Measurements from ENCODE around the gene DPM2. TPM values are rescaled to one million over a fixed set of nuclear protein-coding genes. Genes with fewer than 3 reads are reported as not detected.

DPM2 gene
- total and polyA plus RNA-seq, 9 donors: 10.6 to 37.1 (median 27.3) TPM

DNA sequence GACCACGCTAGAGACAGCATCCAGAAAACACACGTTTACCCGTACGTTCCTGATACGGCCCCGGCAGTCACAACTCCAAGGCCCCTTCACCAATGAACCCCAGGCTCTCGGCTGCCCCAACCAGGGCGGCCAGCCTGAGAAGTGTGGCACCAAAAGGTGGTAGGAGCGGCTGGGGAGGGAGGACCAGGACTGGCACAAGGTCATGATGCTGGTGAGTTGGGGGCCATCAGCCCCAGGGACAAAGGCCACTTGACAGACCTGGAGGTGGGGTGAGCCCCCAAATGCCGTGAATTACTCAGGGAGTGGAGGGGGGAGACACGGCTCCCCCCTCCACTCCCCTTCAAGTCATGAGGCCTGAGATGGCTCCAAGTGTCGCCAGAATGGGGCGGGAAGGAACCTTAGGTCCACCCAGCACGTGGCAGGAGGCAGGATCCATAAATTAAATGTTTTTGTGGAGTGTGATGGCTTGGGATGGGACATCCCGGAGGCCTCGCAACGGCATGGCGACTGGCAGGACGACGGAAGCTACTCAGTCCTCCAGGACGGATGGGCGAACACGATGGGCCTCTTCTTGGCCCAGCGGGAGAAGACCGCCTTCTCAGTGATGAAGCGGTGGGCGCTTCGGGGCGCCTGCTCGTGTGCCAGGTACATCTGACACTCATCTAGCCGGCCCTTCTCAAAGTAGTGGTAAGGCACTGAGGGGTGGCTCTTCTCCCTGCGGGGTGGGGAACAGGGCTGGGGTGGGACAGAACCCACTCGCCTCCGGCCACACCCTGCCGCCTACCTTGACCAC lies 29.6 kb downstream of the DPM2 start:
- H3K27ac ChIP-seq: no peak overlapping the region
- intact Hi-C loops (cut with DNase I): no loop called here
- no peaks in the 10 kb centered on the region for H3K27me3 ChIP-seq
- no peaks in the 10 kb centered on the region for H3K36me3 ChIP-seq
- TF ChIP-seq, protein P1, sequence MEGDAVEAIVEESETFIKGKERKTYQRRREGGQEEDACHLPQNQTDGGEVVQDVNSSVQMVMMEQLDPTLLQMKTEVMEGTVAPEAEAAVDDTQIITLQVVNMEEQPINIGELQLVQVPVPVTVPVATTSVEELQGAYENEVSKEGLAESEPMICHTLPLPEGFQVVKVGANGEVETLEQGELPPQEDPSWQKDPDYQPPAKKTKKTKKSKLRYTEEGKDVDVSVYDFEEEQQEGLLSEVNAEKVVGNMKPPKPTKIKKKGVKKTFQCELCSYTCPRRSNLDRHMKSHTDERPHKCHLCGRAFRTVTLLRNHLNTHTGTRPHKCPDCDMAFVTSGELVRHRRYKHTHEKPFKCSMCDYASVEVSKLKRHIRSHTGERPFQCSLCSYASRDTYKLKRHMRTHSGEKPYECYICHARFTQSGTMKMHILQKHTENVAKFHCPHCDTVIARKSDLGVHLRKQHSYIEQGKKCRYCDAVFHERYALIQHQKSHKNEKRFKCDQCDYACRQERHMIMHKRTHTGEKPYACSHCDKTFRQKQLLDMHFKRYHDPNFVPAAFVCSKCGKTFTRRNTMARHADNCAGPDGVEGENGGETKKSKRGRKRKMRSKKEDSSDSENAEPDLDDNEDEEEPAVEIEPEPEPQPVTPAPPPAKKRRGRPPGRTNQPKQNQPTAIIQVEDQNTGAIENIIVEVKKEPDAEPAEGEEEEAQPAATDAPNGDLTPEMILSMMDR (IDR thresholded peaks at IDR 0.05): no peak
- no peak for TF ChIP-seq POLR2A (IDR thresholded peaks at IDR 0.05)
- TF ChIP-seq EP300 (IDR thresholded peaks at IDR 0.05): no peak
- H3K9me3 ChIP-seq: no peaks in the 10 kb centered on the region
- peaks cover 21% of the 10 kb centered on the region for H3K4me1 ChIP-seq (ENCODE audit: insufficient read depth)
- no peak overlapping the region for H3K4me3 ChIP-seq
- peak in 1 of 5 donors; percentile 36 for DNase-seq
- WGBS, 3 donors: 83 to 85% (median 84%) methylated on average over 34 to 35 of the region's 35 CpGs

DNA sequence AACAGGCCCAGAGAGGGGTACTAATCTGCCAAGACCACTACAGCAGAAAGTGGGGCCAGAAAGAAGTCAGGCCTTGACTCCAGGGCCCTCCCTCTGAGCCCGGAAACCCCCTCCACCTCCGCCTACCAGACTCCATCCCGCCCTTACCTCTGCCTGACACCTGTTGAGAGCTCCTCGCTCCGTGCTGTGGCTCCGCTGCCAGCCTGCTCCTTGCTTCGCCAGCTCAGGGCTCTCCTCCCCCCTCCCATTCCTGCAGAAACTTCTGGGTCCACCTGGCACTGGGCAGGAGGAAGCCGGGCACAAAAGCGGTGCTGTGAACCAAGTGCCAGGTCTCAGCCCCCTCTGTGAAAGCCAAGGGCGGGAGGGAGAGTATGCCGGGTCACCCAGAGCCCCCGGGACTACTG lies 31.9 kb downstream of the DPM2 start:
- intact Hi-C loops (cut with DNase I): no loop called here
- Histone ChIP-seq H3K9me3 (no peaks in the 10 kb centered on the region), H3K4me1 (ENCODE audit: insufficient read depth) (peaks cover 21% of the 10 kb centered on the region), H3K27me3 (no peaks in the 10 kb centered on the region), H3K4me3 (no peak overlapping the region), H3K27ac (peak overlapping the region; percentile 7 to 86), H3K36me3 (no peaks in the 10 kb centered on the region)
- no peak for TF ChIP-seq POLR2A (IDR thresholded peaks at IDR 0.05)
- TF ChIP-seq, protein P1 (IDR thresholded peaks at IDR 0.05): no peak
- TF ChIP-seq EP300 (IDR thresholded peaks at IDR 0.05): no peak
- WGBS, 3 donors: 65 to 79% (median 76%) methylated on average over 12 of the region's 12 CpGs
- DNase-seq: peak in 2 of 5 donors; percentile 45 to 48

- peaks cover 21% of the 10 kb centered on the region for H3K4me1 ChIP-seq (ENCODE audit: insufficient read depth)
- H3K27ac ChIP-seq: peak overlapping the region; percentile 13 to 86
- peak in 1 of 5 donors; percentile 30 for DNase-seq
- TF ChIP-seq POLR2A (IDR thresholded peaks at IDR 0.05): no peak
- TF ChIP-seq, protein P1 (IDR thresholded peaks at IDR 0.05): no peak
- no peak for TF ChIP-seq EP300 (IDR thresholded peaks at IDR 0.05)
- no peak overlapping the region for H3K4me3 ChIP-seq
- H3K36me3 ChIP-seq: no peaks in the 10 kb centered on the region
- WGBS, 3 donors: 68 to 82% (median 69%) methylated on average over 5 of the region's 5 CpGs
- H3K9me3 ChIP-seq: no peaks in the 10 kb centered on the region
- intact Hi-C loops (cut with DNase I): no loop called here
- no peaks in the 10 kb centered on the region for H3K27me3 ChIP-seq
These were observed 32.5 kb downstream of the DPM2 start for GRCh38 chr9:127905004-127905728.

- peak overlapping the region; percentile 13 to 86 for H3K27ac ChIP-seq
- intact Hi-C loops (cut with DNase I): no loop called here
- no peaks in the 10 kb centered on the region for H3K27me3 ChIP-seq
- H3K4me3 ChIP-seq: no peak overlapping the region
- no peaks in the 10 kb centered on the region for H3K9me3 ChIP-seq
- no peak for TF ChIP-seq POLR2A (IDR thresholded peaks at IDR 0.05)
- no peak for TF ChIP-seq EP300 (IDR thresholded peaks at IDR 0.05)
- TF ChIP-seq, protein P1 (IDR thresholded peaks at IDR 0.05): no peak
- WGBS, 3 donors: 9 to 14% (median 12%) methylated on average over 12 of the region's 12 CpGs
- peaks cover 27% of the 10 kb centered on the region for H3K4me1 ChIP-seq (ENCODE audit: insufficient read depth)
- DNase-seq: peak; percentile 73 to 90 (median 84)
- no peaks in the 10 kb centered on the region for H3K36me3 ChIP-seq
These were observed 33.1 kb downstream of the DPM2 start for GRCh38 chr9:127904561-127905003.
